Vagina (tissue), 2 donors: ENCODE results near the gene IQGAP3. TPM values are rescaled to one million over a fixed set of nuclear protein-coding genes. Genes with fewer than 3 reads are reported as not detected.

Source experiments
- DNase-seq, 2 donors: peaks; one replicate each; pipeline ENCODE4 v3.0.0-alpha.2; 2017; ENCODE audit errors: extremely low spot score in 2 of 2
- H3K27ac ChIP-seq: fragments of 200-600 bp; sonication (generic); one replicate; pipeline ENCODE4 v1.5.1; 2019
- H3K27me3 ChIP-seq: fragments of 200-600 bp; sonication (generic); one replicate; pipeline ENCODE4 v1.5.1; 2019
- H3K36me3 ChIP-seq, 2 donors: fragments of 200-600 bp; sonication (generic); one replicate each; pipeline ENCODE4 v1.5.1; 2017 to 2019
- H3K4me1 ChIP-seq: fragments of 200-600 bp; sonication (generic); one replicate; pipeline ENCODE4 v1.5.1; 2019
- H3K4me3 ChIP-seq, 2 donors: fragments of 200-600 bp; sonication (generic); 1 replicate in 1 of 2; 2 replicates in 1 of 2; pipeline ENCODE4 v1.5.1; 2016 to 2019
- H3K9me3 ChIP-seq: fragments of 200-600 bp; sonication (generic); one replicate; pipeline ENCODE4 v1.5.1; 2019
- POLR2A ChIP-seq, 2 donors: fragments of 450-650 bp; IDR thresholded peaks; one replicate each; pipeline ENCODE4 v1.6.1; 2017; ENCODE audit warnings: antibody characterized with exemption in 2 of 2, mild to moderate bottlenecking in 2 of 2, moderate library complexity in 2 of 2
- POLR2AphosphoS5 ChIP-seq, 2 donors: sonication (generic); formaldehyde crosslinking; IDR thresholded peaks; one replicate each; pipeline ENCODE4 v1.9.0; 2017; ENCODE audit warnings: antibody characterized with exemption in 2 of 2, mild to moderate bottlenecking in 2 of 2, low read depth in 1 of 2; ENCODE audit not compliant: insufficient read depth in 1 of 2
- intact Hi-C: fragments of 100-400 bp; cut with DNase I; formaldehyde crosslinking; loops from one replicate; pipeline ENCODE4 v1.15.1; 2023
- total RNA-seq: library from RNA; depleted of rRNA; stranded (reverse); fragments of >200 nt; gene quantifications from one replicate; pipeline ENCODE4 v1.2.3, GENCODE V29; 2016
- TF ChIP-seq, protein P1 (sequence below), 3 experiments: fragments of 450-650 bp in 2 of 3; fragments of 200-600 bp in 1 of 3; sonication (generic) in 1 of 3; IDR thresholded peaks; one replicate each; pipeline ENCODE4 v1.5.1; 2017 to 2019; ENCODE audit warnings: antibody characterized with exemption in 3 of 3, mild to moderate bottlenecking in 2 of 3, moderate library complexity in 2 of 3

The IQGAP3 gene
- total RNA-seq, 1 donor from 2014 or later, result 2.9 TPM

- Histone ChIP-seq H3K9me3 (no peaks in the 10 kb centered on the region), H3K36me3 (no peaks in the 10 kb centered on the region), H3K4me3 (peak overlapping the region; percentile 30 to 41), H3K27me3 (no peaks in the 10 kb centered on the region), H3K4me1 (peaks cover 67% of the 10 kb centered on the region), H3K27ac (peak overlapping the region; percentile 99)
- intact Hi-C loops, result no loop called here
- peak; percentile 92 to 96 for TF ChIP-seq POLR2AphosphoS5 (IDR thresholded peaks at IDR 0.05; ENCODE audit: insufficient read depth in 1 of 2, low read depth in 1 of 2)
- TF ChIP-seq, protein P1, sequence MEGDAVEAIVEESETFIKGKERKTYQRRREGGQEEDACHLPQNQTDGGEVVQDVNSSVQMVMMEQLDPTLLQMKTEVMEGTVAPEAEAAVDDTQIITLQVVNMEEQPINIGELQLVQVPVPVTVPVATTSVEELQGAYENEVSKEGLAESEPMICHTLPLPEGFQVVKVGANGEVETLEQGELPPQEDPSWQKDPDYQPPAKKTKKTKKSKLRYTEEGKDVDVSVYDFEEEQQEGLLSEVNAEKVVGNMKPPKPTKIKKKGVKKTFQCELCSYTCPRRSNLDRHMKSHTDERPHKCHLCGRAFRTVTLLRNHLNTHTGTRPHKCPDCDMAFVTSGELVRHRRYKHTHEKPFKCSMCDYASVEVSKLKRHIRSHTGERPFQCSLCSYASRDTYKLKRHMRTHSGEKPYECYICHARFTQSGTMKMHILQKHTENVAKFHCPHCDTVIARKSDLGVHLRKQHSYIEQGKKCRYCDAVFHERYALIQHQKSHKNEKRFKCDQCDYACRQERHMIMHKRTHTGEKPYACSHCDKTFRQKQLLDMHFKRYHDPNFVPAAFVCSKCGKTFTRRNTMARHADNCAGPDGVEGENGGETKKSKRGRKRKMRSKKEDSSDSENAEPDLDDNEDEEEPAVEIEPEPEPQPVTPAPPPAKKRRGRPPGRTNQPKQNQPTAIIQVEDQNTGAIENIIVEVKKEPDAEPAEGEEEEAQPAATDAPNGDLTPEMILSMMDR (IDR thresholded peaks at IDR 0.05), result no peak
- peak; percentile 36 to 60 for TF ChIP-seq POLR2A (IDR thresholded peaks at IDR 0.05)
- peak in 1 of 2 donors; percentile 100 for DNase-seq
Measured at GRCh38 chr1:156504821-156505678, 67.3 kb downstream of the IQGAP3 start.

GRCh38 chr1:156504438-156504813, 67.9 kb downstream of the IQGAP3 start:
- intact Hi-C loops, result no loop called here
- TF ChIP-seq POLR2AphosphoS5 (IDR thresholded peaks at IDR 0.05; ENCODE audit: insufficient read depth in 1 of 2, low read depth in 1 of 2) (no peak), POLR2A (IDR thresholded peaks at IDR 0.05) (no peak)
- TF ChIP-seq, protein P1 (IDR thresholded peaks at IDR 0.05), result no peak
- Histone ChIP-seq H3K36me3 (no peaks in the 10 kb centered on the region), H3K27me3 (no peaks in the 10 kb centered on the region), H3K4me3 (peak overlapping the region; percentile 30 to 41), H3K9me3 (no peaks in the 10 kb centered on the region), H3K4me1 (peaks cover 60% of the 10 kb centered on the region), H3K27ac (peak overlapping the region; percentile 99)
- no peak for DNase-seq

DNA sequence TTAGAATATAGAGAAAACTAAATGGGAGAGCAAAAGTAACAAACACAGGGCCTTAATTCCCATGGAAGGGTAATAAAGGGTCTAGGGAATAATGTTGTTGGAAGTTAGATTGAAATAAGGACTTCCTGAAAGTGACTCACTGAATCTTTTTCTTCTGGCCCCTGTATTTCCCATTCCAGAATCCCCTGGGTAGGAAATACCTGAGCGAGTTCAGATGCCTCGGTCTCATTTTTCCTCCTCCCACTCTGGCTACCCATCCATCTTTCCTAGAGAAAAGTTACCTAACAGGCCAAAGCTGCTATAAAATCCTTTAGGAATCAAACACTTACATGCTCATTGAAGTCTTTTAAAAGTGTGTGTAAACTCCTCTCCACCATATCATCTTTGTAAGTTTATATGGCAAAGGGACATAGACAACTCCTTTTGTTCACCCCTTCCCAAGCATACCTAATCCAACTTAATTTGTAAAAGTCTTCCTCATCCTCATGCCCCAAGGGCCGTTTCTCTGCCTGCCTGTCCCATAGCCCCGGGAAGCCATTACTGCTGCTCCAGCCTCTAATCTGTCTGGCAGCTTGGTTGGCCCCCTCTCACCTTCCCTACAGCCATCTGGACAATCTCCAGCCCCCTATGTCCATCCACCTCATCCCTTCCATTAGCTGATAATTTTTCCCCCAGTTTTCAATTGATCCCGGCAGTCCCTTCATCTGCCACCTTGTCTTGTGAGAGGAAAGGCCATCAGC, 68.5 kb downstream of the IQGAP3 start:
- peak overlapping the region; percentile 99 for H3K27ac ChIP-seq
- no peak for DNase-seq
- H3K4me3 ChIP-seq, result peak overlapping the region in 1 of 2 donors; percentile 41
- H3K27me3 ChIP-seq, result no peaks in the 10 kb centered on the region
- H3K36me3 ChIP-seq, result no peaks in the 10 kb centered on the region
- TF ChIP-seq POLR2A (IDR thresholded peaks at IDR 0.05), result no peak
- TF ChIP-seq POLR2AphosphoS5 (IDR thresholded peaks at IDR 0.05; ENCODE audit: insufficient read depth in 1 of 2, low read depth in 1 of 2), result no peak
- TF ChIP-seq, protein P1 (IDR thresholded peaks at IDR 0.05), result no peak
- peaks cover 60% of the 10 kb centered on the region for H3K4me1 ChIP-seq
- intact Hi-C loops, result no loop called here
- no peaks in the 10 kb centered on the region for H3K9me3 ChIP-seq

GRCh38 chr1:156502894-156503697, 69.3 kb downstream of the IQGAP3 start:
- intact Hi-C loops, result no loop called here
- peak overlapping the region; percentile 99 for H3K27ac ChIP-seq
- TF ChIP-seq POLR2A (IDR thresholded peaks at IDR 0.05), result peak in 1 of 2 donors; percentile 24
- peak; percentile 80 to 95 for TF ChIP-seq POLR2AphosphoS5 (IDR thresholded peaks at IDR 0.05; ENCODE audit: insufficient read depth in 1 of 2, low read depth in 1 of 2)
- TF ChIP-seq, protein P1 (IDR thresholded peaks at IDR 0.05), result no peak
- H3K36me3 ChIP-seq, result no peaks in the 10 kb centered on the region
- no peaks in the 10 kb centered on the region for H3K9me3 ChIP-seq
- H3K4me1 ChIP-seq, result peaks cover 61% of the 10 kb centered on the region
- no peak for DNase-seq
- H3K4me3 ChIP-seq, result peak overlapping the region; percentile 5 to 19
- H3K27me3 ChIP-seq, result no peaks in the 10 kb centered on the region
